HG02973 (cell line): ENCODE results near the gene PIK3C3.

Experiments
- ATAC-seq: cut with Tn5 transposase; IDR thresholded peaks from one replicate; pipeline ENCODE4 v1.9.1; 2021; ENCODE audit warnings: moderate library complexity; ENCODE audit not compliant: unreplicated experiment

PIK3C3 gene

DNA sequence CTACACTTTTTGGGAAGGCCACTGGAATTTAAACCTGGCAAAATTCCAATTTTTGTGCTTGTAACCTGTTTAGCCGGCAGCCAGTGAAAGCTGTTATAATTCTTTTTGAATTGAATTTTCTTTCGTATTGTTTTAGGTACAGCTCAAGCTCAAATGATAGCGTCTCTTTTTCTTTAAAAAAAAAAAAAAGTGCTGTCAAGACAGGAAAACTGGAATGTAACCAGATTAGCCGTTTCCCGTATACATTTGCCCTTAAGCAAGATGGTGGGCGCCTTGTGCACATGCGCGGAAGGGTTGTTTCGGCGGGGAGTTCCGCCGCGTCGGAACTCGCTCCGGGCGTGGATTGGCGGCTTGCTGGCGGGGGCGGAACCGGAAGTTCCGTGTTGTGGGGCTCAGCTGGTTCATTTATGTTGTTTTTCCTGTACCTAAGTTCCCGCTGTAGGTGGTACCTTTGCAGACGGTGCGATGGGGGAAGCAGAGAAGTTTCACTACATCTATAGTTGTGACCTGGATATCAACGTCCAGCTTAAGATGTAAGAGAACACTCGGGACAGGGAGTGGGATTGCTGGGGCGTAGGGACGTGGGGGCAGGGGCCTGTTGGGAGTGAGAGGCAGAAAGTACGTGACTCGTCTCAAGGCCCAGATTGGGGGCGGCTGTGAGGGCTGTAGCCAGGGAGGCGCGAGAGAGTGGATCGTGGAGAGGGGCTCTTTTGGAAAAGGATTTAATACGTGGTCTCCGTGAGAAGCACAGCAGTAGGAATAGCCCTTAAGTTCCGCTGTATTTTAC, at the start of gene PIK3C3:
PIK3C3 (plus strand) TSS at position 408 of the 787 bp plus-strand sequence; CDS start at position 466, 58 bp downstream.
- peak; percentile 97 for ATAC-seq

DNA sequence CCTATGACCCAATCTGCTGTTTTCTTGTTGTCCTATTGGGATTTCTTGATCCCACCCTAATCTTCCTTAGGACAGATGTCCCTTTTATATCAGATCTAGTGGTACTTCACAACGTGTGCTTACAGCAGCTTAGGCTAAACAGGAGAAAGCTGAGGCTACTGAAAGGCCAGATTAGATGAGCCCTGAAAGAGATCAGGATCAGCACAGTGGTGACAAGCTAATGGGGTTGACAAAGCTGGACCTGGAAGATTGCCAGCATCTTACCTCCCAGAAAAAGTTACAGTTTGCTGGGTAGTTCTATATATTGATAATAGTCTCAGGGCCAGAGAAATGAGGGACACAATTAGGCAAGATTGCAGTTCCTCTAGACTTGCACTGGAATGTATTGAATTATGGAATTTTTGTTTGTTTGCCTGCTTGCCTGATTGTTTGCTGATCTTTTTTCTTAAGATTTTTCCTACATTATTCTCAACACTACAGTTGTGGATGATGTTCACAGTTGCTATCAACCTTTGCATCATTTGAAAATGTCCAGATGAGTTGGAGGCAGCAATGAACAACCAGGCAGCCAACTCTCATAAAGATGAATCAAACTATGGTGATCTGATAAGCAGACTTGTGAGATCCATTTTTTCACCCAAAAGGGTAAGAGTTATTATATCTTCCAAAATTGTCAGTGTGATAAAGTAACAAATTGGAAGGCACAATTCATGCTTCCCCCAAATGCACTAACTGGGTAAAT, 49.1 kb upstream of the PIK3C3 start:
- ATAC-seq = no peak

DNA sequence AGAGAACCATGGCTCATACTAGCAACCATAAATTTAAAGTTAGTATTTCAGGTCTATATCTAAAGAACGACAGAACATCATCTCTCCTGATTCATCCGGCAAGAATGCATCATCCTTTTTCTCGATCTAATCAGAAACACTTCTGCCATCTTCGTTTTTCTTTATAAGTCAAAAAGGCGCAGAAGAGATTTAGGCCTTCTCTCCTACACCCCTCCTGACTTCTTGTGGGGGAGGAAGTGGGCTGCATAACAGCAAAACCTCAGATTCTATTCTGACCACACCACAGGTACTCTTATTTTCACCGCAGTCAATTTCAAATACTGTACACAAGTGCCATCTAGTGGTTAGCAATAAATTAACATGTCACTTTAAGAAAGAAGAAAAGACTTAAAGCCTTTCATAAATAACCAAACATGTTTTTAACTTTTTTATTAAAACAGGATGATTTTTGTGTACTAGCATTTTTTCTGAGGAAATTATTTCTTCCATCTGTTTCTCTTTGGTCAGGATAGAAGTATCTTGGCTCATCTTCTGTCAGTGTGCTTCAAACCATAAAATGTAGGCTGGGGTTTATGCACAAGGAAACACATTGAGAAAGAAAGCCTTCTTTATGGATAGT, 48.4 kb upstream of the PIK3C3 start:
- ATAC-seq = peak; percentile 94

DNA sequence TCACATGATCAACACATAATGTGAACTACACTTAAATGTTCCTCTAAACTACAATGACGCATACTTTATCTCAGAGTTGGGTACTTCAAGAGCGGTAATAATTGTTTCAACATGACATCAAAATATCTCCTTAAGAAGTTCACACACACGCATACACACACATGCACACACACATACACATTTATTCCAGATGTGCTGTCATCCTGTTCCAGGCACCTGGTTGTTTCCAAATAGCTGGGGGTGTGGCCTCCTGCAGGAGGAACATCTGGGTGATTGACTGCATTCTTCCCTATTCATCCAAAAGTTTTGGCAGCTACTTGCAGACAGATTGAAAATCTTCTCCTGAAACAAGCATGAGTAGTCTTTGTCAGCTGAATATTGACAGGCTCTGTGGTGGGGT, 37.9 kb upstream of the PIK3C3 start:
- ATAC-seq = no peak

GRCh38 chr18:41921770-41922169, 33.3 kb upstream of the PIK3C3 start:
- no peak for ATAC-seq

GRCh38 chr18:41922176-41922575, 32.9 kb upstream of the PIK3C3 start:
- no peak for ATAC-seq

DNA sequence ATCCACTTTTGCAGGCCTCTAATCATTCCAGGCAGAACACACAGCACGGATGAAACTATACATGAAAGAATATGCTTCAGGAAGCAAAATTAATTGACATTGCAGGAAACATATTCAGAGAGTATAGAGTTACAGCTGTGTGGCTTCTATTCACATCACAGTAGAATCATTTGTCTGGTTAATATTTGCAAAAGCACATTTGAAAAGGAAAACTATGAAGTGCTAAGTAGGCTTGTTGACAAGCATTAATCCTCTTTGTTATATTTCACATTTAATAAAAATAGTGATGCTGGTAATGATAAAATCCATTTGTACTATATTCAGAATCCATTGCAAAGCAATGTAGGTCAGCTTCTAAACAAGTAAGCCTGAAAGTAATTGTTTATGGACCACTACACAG, 32.2 kb upstream of the PIK3C3 start:
- no peak for ATAC-seq

DNA sequence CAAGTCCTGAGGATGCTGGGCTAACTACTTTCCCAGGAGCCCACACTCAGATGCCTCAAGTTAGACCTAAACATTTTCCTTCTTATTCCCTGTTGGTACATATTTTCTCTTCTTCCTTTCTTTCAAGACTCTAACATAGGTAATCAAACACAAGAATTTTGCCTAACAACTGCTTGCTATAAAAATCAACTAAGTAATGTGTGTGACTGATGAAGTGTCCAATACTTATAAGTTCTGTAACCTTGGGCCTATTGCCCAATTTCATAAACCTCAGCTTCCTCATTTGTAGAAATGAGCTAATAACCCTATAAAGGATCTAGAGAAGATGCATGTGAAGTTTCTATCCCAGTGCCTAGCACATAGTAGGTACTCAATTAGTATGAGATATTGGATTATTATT, 31.6 kb upstream of the PIK3C3 start:
- no peak for ATAC-seq

DNA sequence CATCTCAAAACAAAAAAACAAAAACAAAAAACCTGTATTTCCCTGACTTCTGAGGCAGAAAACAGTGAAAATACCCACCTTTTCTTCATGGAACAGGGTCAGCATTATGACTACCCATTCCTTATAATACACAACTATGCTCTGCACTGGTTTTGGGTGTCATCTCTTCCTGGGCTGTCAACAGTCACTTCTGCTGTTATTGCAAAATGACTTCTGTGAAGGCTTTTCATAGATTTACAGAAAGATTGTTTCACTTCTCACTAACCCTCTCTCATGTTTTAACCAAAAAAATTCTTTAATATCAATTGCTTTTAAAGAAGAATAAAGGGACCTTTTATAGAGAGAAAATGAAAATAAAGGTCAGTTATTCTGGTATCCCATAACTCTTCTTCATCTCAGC, 26.5 kb upstream of the PIK3C3 start:
- no peak for ATAC-seq

DNA sequence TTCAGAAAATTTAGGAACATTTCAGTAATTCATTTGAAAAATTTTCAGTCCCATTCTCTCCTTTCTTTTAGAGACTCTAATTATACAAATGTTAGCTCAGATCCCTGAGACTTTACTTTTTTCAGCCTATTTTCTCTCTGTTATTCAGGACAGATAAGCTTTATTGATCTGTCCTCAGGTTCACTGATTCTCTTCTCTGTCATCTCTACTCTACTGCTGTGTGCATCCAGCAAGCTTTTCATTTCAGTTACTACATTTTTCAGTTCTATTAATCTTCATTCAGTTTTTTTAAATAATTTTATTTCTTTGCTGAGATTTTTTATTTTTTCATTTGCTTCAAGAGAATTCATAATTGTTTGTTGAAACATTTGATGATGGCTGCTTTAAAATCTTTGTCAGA, 22.1 kb upstream of the PIK3C3 start:
- no peak for ATAC-seq

DNA sequence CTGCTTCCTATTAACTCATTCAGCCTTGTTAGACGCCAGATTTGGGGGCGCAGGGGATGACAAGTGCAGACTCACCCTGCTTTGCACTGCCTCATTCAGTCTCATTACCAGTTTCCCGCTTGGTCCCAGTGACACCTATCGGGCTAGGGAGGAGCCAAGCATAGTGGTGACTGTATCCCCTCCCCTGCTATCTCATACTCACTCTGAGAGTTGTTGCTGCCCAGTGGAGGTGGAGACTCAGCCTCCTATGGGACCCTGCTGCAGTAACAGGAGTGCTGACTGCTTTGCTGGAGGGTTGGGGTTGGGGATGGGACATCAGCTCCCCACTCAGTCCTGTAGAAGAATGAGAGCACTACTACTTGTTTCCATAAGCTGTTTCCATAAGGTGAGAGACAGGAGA, 21.3 kb upstream of the PIK3C3 start:
- ATAC-seq = no peak

- ATAC-seq = no peak
Observed at GRCh38 chr18:41936471-41937134, 18.4 kb upstream of the PIK3C3 start.

DNA sequence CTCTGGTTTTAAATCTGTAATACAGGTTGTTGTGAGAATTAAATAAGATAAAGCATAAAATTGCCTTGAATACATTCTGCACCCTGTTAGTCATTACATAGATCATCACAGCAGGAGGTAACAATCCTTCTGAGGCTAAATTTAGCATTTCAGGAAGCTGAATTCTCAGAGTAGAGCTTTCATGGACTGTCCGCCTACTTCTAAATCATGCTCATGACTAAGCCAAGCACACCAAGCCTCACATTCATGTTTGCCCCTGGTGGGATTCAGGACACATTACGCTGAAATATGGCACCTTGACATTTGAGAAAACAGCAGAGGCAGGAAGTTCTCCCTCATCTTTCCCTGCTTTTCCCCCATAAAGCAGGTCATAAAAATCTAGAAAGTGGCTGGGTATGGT, 16.6 kb upstream of the PIK3C3 start:
- ATAC-seq = no peak

DNA sequence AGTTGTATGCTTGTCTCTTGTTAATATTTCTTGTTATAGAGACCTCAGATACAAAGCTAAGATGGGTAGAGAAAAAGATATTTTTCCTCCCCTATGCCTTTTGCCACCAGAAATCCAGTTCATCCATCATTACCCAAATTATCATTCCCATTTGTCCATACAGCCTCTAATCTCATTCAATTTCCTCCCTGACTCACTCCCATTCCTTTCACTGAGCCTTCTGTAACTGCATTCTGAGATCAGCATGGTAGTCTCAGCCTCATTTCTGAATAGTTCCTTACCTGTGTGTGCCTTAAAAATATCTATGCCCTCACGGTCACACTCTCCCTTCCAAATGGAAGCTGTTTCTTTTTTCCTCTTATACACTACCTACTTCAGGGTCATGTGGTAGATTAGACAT, 15.7 kb upstream of the PIK3C3 start:
- ATAC-seq = no peak

DNA sequence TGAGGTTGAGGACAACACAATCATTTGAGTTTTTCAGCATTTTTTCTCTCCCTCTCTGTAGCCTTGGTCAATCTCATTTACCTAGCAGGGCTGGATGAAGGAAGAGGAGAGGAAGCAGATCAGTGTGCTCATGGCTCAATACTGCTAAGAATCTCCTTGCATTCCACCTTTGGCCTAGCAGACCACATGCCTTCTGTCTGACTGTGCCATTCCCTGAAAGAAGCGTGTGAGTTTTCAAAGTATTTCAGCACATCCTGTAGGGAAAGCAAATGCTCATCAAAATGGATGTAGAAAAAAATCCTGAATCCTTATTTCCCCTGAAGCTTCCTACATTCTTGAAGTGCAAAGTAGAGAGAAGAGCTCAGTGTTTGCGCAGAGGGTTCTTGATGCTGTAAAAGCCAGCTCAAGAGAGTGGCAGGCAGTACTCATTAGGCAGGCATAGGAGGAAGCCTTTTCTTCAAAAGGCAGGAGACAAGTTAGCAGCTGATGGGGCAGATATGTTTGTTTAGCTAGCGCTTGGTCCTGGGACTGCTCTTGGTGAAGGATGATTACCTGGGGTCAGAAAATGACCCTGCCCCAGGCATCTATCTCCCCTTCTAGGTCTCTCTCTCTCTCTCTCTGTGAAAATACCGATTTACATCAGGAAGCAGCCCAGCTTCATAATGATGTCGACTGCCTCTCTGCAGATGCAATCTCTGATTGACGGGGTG, 14.4 kb upstream of the PIK3C3 start:
- ATAC-seq = no peak

- no peak for ATAC-seq
Observed at GRCh38 chr18:41942254-41942653, 12.8 kb upstream of the PIK3C3 start.

GRCh38 chr18:41948544-41949110, 6.4 kb upstream of the PIK3C3 start:
- no peak for ATAC-seq

DNA sequence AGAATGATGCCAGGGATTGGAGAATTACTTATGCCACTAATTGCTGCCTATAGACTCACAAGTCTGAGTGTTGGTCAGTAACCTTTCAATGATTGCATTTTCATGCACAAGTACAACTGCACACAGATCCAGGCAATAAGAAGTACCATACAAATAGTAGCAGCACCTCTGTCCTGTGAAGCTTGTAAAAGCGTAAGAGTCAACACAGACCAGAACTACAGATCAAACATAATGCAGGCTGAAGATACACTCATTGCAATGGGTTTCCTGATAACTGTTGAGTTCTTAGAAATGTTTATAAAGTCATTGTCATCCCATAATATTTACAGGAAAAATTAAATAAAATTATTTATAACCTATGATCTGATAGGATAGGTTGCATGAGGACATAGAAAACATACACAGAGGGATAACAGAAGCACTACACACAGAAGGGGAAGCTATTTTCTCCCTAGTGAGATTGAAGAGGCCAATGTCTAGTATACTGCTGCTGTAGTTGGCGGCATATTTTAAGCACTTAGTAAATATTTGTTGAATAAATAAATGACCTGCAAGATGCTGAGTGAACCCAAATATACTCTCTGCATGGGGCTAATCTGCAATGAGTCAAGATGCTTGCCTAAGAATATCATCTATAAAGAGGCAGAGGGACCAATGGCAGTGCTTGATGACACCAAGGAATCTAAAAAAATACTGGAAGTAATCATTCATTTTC, 5.7 kb upstream of the PIK3C3 start:
- no peak for ATAC-seq

- no peak for ATAC-seq
Observed at GRCh38 chr18:41955688-41956087, 654 bp downstream of the PIK3C3 start.

DNA sequence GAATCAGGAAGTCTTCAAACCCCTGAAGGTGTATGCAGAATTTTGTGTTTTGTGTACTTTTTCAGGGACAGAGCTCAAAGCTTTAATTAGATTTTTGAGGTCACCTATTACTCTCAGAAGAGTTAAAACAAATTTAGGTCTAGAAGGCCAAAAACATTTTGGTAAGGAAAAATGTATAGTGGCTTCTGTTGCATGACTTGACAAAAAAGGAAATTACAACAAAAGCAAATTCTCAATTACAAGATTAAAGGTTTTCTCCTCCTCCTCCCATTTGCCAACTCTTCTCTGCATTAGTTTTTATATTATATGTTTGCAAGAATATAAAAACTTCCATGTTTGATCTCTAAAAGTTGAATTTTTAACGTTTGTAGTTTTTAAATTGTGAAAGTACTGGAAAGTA, 4.0 kb downstream of the PIK3C3 start:
- no peak for ATAC-seq
